HEK293 (cell line): ENCODE results near the gene ATF6B.

ENCODE experiments used
- ZBTB26 ChIP-seq: fragments of 450-650 bp; formaldehyde crosslinking; optimal IDR thresholded peaks from 2 replicates; pipeline ENCODE3; 2016; ENCODE audit warnings: missing biosample characterization, mild to moderate bottlenecking, missing genetic modification characterization
- ZNF335 ChIP-seq: fragments of 450-650 bp; formaldehyde crosslinking; conservative IDR thresholded peaks from 2 replicates; pipeline ENCODE4 v1.5.1; 2016; ENCODE audit warnings: missing biosample characterization, missing genetic modification characterization
- ZNF354C ChIP-seq: fragments of 450-650 bp; formaldehyde crosslinking; IDR thresholded peaks from 2 replicates; pipeline ENCODE4 v1.5.1; 2016; ENCODE audit warnings: missing biosample characterization, missing genetic modification characterization, low read depth, borderline replicate concordance
- TF ChIP-seq, protein P1 (sequence below): sonication (generic); formaldehyde crosslinking; IDR thresholded peaks from 2 replicates; pipeline ENCODE4 v1.8.1; 2022; ENCODE audit warnings: mild to moderate bottlenecking, moderate library complexity, missing genetic modification reagents
- TF ChIP-seq, protein P2 (sequence below): fragments of 450-650 bp; formaldehyde crosslinking; IDR thresholded peaks from 2 replicates; pipeline ENCODE4 v1.5.1; 2016; ENCODE audit warnings: missing biosample characterization, missing genetic modification characterization
- TF ChIP-seq, protein P3 (sequence below): fragments of 450-650 bp; formaldehyde crosslinking; IDR thresholded peaks from 2 replicates; pipeline ENCODE4 v1.5.1; 2016; ENCODE audit warnings: missing biosample characterization, missing genetic modification characterization

DNA sequence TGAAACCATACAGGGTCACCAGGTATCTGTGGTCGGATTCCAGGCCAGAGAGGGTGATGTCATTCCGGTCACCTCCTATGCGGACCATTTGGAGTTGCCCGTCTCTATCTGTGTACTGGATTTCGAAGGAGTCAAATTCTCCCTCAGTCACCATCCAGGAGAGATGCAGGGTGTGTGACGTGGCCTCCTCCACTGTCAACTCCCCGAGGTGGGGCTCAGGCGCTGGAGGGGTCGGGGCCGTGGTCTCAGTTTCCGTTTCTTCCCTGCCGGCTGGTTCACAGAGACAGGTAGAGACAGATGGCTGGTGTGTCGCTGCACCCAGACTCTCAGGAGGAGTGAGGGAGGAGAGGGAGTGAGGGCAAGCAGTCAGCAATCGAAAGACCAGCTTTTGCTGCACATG lies 59.2 kb downstream of the ATF6B start:
- TF ChIP-seq, protein P1, sequence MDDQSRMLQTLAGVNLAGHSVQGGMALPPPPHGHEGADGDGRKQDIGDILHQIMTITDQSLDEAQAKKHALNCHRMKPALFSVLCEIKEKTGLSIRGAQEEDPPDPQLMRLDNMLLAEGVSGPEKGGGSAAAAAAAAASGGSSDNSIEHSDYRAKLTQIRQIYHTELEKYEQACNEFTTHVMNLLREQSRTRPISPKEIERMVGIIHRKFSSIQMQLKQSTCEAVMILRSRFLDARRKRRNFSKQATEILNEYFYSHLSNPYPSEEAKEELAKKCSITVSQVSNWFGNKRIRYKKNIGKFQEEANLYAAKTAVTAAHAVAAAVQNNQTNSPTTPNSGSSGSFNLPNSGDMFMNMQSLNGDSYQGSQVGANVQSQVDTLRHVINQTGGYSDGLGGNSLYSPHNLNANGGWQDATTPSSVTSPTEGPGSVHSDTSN (CRISPR knock-in tag) = no peak
- TF ChIP-seq, protein P2, sequence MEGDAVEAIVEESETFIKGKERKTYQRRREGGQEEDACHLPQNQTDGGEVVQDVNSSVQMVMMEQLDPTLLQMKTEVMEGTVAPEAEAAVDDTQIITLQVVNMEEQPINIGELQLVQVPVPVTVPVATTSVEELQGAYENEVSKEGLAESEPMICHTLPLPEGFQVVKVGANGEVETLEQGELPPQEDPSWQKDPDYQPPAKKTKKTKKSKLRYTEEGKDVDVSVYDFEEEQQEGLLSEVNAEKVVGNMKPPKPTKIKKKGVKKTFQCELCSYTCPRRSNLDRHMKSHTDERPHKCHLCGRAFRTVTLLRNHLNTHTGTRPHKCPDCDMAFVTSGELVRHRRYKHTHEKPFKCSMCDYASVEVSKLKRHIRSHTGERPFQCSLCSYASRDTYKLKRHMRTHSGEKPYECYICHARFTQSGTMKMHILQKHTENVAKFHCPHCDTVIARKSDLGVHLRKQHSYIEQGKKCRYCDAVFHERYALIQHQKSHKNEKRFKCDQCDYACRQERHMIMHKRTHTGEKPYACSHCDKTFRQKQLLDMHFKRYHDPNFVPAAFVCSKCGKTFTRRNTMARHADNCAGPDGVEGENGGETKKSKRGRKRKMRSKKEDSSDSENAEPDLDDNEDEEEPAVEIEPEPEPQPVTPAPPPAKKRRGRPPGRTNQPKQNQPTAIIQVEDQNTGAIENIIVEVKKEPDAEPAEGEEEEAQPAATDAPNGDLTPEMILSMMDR (tag by site-specific recombination) = no peak
- TF ChIP-seq ZNF335 (tag by site-specific recombination) (no peak), ZNF354C (tag by site-specific recombination) (no peak), ZBTB26 (tag by site-specific recombination) (no peak)
- TF ChIP-seq, protein P3, sequence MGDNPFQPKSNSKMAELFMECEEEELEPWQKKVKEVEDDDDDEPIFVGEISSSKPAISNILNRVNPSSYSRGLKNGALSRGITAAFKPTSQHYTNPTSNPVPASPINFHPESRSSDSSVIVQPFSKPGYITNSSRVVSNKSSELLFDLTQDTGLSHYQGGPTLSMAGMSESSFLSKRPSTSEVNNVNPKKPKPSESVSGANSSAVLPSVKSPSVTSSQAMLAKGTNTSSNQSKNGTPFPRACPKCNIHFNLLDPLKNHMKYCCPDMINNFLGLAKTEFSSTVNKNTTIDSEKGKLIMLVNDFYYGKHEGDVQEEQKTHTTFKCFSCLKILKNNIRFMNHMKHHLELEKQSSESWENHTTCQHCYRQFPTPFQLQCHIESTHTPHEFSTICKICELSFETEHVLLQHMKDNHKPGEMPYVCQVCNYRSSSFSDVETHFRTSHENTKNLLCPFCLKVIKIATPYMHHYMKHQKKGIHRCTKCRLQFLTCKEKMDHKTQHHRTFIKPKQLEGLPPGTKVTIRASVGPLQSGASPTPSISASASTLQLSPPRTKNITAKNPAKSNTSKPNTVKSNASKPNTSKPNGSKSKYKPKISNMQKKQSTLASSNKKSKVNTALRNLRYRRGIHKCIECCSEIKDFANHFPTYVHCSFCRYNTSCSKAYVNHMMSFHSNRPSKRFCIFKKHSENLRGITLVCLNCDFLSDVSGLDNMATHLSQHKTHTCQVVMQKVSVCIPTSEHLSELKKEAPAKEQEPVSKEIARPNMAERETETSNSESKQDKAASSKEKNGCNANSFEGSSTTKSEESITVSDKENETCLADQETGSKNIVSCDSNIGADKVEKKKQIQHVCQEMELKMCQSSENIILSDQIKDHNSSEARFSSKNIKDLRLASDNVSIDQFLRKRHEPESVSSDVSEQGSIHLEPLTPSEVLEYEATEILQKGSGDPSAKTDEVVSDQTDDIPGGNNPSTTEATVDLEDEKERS (tag by site-specific recombination) = no peak
